T-cell (primary cell): ENCODE data around the gene HNRNPDL. TPM values are rescaled to one million over a fixed set of nuclear protein-coding genes. Genes with fewer than 3 reads are reported as not detected.

Experiments used
- ATAC-seq, 4 experiments: fragments of 200-7000 bp in 3 of 4; fragments of 150-1000 bp in 1 of 4; cut with Tn5 transposase; replicated peaks in 1 of 4; 1 replicate in 3 of 4; 2 replicates in 1 of 4; pipeline ENCODE4 v1.10.0; 2021; ENCODE audit warnings: moderate library complexity in 3 of 4, mild to moderate bottlenecking in 2 of 4, moderate number of reproducible peaks in 1 of 4
- CTCF ChIA-PET, 2 donors: fragments of 300-600 bp; sonication (Branson Sonifier 250); formaldehyde crosslinking; loops; one replicate each; lab custom pipeline; 2022; ENCODE audit warnings: antibody characterized with exemption in 2 of 2; lab: Charles Lee
- POLR2A ChIA-PET, 2 donors: fragments of 300-600 bp; sonication (Branson Sonifier 250); formaldehyde crosslinking; loops; one replicate each; lab custom pipeline; 2022; ENCODE audit warnings: antibody characterized with exemption in 2 of 2; lab: Charles Lee
- DNase-seq, 35 experiments: peaks; one replicate each; pipeline versions ENCODE4 v3.0.0 to v3.0.0-alpha.2; 2013 to 2023
- H3K27ac ChIP-seq: one replicate; pipeline ENCODE4 v1.5.1; 2013; ENCODE audit warnings: low read length
- H3K27me3 ChIP-seq, 2 experiments: replicated peaks in 1 of 2; 1 replicate in 1 of 2; 2 replicates in 1 of 2; pipeline versions ENCODE4 v1.6.1 to v1.7.0; 2013; ENCODE audit warnings: low read length in 1 of 2, mixed read lengths in 1 of 2; ENCODE audit not compliant: control insufficient read depth in 2 of 2, insufficient read depth in 2 of 2; ENCODE audit errors: extremely low read depth in 1 of 2
- H3K36me3 ChIP-seq, 2 donors: 1 replicate in 1 of 2; 2 replicates in 1 of 2; pipeline versions ENCODE4 v1.6.1 to v1.7.0; 2013; ENCODE audit warnings: low read length in 1 of 2; ENCODE audit not compliant: control insufficient read depth in 2 of 2, insufficient read depth in 1 of 2; ENCODE audit errors: extremely low read depth in 1 of 2
- H3K4me1 ChIP-seq, 2 experiments: 1 replicate in 1 of 2; 2 replicates in 1 of 2; pipeline versions ENCODE4 v1.6.1 to v1.7.0; 2013; ENCODE audit warnings: low read length in 2 of 2, mixed read lengths in 1 of 2; ENCODE audit not compliant: insufficient read depth in 2 of 2, control insufficient read depth in 1 of 2; ENCODE audit errors: extremely low read depth in 1 of 2
- H3K4me3 ChIP-seq, 2 donors: 1 replicate in 1 of 2; 2 replicates in 1 of 2; pipeline versions ENCODE4 v1.5.1 to v1.7.0; 2013; ENCODE audit warnings: mild to moderate bottlenecking in 2 of 2, low read length in 1 of 2, moderate library complexity in 1 of 2; ENCODE audit not compliant: control insufficient read depth in 1 of 2; ENCODE audit errors: extremely low read depth in 1 of 2
- H3K9me3 ChIP-seq: 2 replicates; pipeline ENCODE4 v1.7.0; 2013
- H3K27ac Mint-ChIP-seq, 2 donors: one replicate each; pipeline ENCODE4 v1.8.0; 2020 to 2021; ENCODE audit warnings: mild to moderate bottlenecking in 2 of 2, mixed read lengths in 2 of 2
- H3K27me3 Mint-ChIP-seq, 2 donors: one replicate each; pipeline ENCODE4 v1.8.0; 2021 to 2022; ENCODE audit warnings: mixed read lengths in 2 of 2
- H3K36me3 Mint-ChIP-seq: one replicate; pipeline ENCODE4 v1.8.0; 2021; ENCODE audit warnings: mixed read lengths
- H3K4me1 Mint-ChIP-seq, 3 donors: one replicate each; pipeline ENCODE4 v1.8.0; 2020 to 2022; ENCODE audit warnings: mixed read lengths in 3 of 3, mild to moderate bottlenecking in 1 of 3
- H3K4me3 Mint-ChIP-seq, 3 donors: one replicate each; pipeline ENCODE4 v1.8.0; 2020 to 2022; ENCODE audit warnings: mild to moderate bottlenecking in 3 of 3, mixed read lengths in 3 of 3, moderate library complexity in 3 of 3
- H3K9me3 Mint-ChIP-seq, 3 donors: one replicate each; pipeline ENCODE4 v1.8.0; 2020 to 2022; ENCODE audit warnings: mixed read lengths in 3 of 3
- WGBS: methylation state at CpG from one replicate; pipeline ENCODE4 v1.1.5; 2013; ENCODE audit warnings: missing lambda C conversion rate; ENCODE audit not compliant: insufficient coverage; 5-methylcytosine and 5-hydroxymethylcytosine counted together
- total RNA-seq, 35 experiments: library from RNA in 6 of 35; stranded (reverse) in 6 of 35; fragments of 120-200 nt in 1 of 35; gene quantifications; one replicate each; pipeline versions ENCODE4 v1.2.1 to v1.2.4 and lab custom pipeline; 2013 to 2026

Gene HNRNPDL
- total RNA-seq, 5 donors from 2014 or later (not counting 1 experiment from before 2014, with no cell fraction given) = 285 to 401 (median 313) TPM

DNA sequence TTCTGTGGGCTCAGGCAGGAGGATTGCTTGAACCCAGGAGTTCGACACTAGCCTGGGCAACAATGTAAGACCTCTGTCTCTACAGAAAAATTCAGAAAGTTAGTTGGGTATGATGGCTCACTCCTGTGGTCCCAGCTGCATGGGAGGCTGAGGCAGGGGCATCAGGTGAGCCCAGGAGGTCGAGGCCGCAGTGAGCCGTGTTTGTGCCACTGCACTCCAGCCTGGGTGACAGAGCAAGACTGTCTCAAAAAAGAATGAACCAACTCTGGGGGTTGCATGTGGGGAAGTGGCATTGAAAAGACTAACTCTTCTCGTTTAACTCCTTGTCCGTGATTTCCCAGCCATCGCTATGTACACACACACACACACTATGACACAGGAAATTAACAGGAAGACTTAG, 27.0 kb upstream of the HNRNPDL start:
- Mint-ChIP-seq H3K27me3 (no peaks in the 10 kb centered on the region), H3K36me3 (peaks cover 42% of the 10 kb centered on the region), H3K27ac (no peak overlapping the region), H3K4me3 (no peak overlapping the region), H3K9me3 (no peaks in the 10 kb centered on the region), H3K4me1 (no peaks in the 10 kb centered on the region)
- ChIA-PET POLR2A (no interaction called here), CTCF (no interaction called here)
- WGBS = 100% methylated on average over 4 of the region's 7 CpGs
- DNase-seq = no peak
- Histone ChIP-seq H3K36me3 (peaks cover 0 to 65% of the 10 kb centered on the region in 2 donors), H3K4me1 (no peaks in the 10 kb centered on the region), H3K27ac (no peak overlapping the region), H3K4me3 (no peak overlapping the region), H3K9me3 (no peaks in the 10 kb centered on the region), H3K27me3 (no peaks in the 10 kb centered on the region)
- ATAC-seq = no peak

DNA sequence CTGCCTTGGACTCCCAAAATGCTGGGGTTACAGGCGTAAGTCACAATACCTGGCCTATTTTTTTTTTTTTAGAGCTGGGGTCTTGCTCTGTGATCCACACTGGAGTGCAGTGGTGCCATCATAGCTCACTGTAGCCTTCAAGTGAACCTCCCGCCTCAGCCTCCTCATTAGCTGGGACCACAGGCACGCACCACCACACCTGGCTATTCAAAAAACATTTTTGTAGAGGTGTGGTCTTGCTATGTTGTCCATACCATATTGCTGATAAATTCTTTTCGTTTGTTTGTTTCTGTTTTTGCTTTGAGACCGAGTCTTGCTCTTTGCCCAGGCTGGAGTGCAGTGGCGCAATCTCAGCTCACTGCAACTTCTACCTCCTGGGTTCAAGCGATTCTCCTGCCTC, 21.8 kb upstream of the HNRNPDL start:
- peaks cover 21 to 72% of the 10 kb centered on the region in 2 donors for H3K36me3 ChIP-seq
- H3K27me3 Mint-ChIP-seq = no peaks in the 10 kb centered on the region

DNA sequence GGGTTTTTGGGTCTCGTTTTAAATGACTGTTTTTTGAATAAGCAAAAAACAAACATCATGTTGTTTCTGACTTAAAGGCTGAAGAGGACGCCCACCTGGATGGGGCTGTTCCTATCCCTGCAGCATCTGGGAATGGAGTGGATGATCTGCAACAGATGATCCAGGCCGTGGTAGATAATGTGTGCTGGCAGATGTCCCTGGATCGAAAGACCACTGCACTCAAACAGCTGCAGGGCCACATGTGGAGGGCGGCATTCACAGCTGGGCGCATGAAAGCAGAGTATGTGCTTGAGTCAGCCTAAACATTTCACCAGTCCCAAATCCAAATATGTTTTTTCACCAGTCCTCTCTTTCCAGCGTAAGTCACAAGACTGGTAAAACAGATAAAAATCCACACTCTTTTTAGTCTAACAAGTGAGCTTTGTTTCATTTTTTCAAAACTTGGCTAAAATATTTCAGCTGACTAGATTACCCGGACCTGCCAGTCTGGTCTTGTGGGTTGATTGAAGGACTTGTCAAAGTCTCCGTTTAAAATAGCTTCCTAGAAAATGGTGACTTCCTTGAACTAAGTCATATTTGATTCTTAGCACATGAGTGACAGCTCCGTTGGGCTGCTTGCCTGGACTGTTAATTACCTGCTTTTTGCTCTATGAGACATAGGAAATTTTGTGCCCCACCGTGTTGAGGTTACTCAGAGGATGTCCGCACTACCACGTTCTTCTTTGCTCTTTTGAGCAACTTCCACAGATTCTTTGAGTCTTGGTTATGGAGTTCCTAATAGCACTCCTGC, 20.9 kb upstream of the HNRNPDL start:
- H3K36me3 Mint-ChIP-seq = peaks cover 54% of the 10 kb centered on the region
- ChIA-PET CTCF (no interaction called here), POLR2A (interaction anchor here in 1 of 2 donors (0.5 kb wide), 1 partner anchor 44 kb away, joined by 8 read pairs; no protein-coding TSS in a partner anchor)
- DNase-seq = no peak
- ATAC-seq = no peak
- H3K4me3 Mint-ChIP-seq = no peak overlapping the region
- H3K27ac Mint-ChIP-seq = no peak overlapping the region
- no peak overlapping the region for H3K27ac ChIP-seq
- H3K4me1 Mint-ChIP-seq = peaks cover 0 to 6% (median 3%) of the 10 kb centered on the region in 3 donors
- H3K4me3 ChIP-seq = no peak overlapping the region
- peaks cover 21 to 63% of the 10 kb centered on the region in 2 donors for H3K36me3 ChIP-seq
- no peaks in the 10 kb centered on the region for H3K27me3 ChIP-seq
- H3K9me3 Mint-ChIP-seq = no peaks in the 10 kb centered on the region
- H3K9me3 ChIP-seq = no peaks in the 10 kb centered on the region
- 96% methylated on average over 12 of the region's 13 CpGs for WGBS
- H3K27me3 Mint-ChIP-seq = no peaks in the 10 kb centered on the region
- H3K4me1 ChIP-seq = peaks cover 0 to 2% of the 10 kb centered on the region in 2 experiments

More for the DNA sequence above, 21.8 kb upstream of the HNRNPDL start:
- no peaks in the 10 kb centered on the region for H3K9me3 ChIP-seq
- no peak overlapping the region for H3K4me3 Mint-ChIP-seq
- H3K9me3 Mint-ChIP-seq = no peaks in the 10 kb centered on the region
- no peak overlapping the region for H3K4me3 ChIP-seq
- ATAC-seq = no peak
- no peak overlapping the region for H3K27ac ChIP-seq
- peak overlapping the region in 1 of 2 donors; percentile 16 for H3K27ac Mint-ChIP-seq
- H3K4me1 Mint-ChIP-seq = peaks cover 0 to 6% (median 2%) of the 10 kb centered on the region in 3 donors
- POLR2A ChIA-PET = interaction anchor here in 1 of 2 donors (0.7 kb wide), 1 partner anchor 24 kb away, joined by 4 read pairs; no protein-coding TSS in a partner anchor
- WGBS = 94% methylated on average over 3 of the region's 7 CpGs
- H3K36me3 Mint-ChIP-seq = peaks cover 57% of the 10 kb centered on the region
- no peaks in the 10 kb centered on the region for H3K27me3 ChIP-seq
- CTCF ChIA-PET = interaction anchor here in 1 of 2 donors (0.9 kb wide), 1 partner anchor 10 kb away, joined by 3 read pairs; no protein-coding TSS in a partner anchor
- H3K4me1 ChIP-seq = peaks cover 0 to 2% of the 10 kb centered on the region in 2 experiments
- no peak for DNase-seq

DNA sequence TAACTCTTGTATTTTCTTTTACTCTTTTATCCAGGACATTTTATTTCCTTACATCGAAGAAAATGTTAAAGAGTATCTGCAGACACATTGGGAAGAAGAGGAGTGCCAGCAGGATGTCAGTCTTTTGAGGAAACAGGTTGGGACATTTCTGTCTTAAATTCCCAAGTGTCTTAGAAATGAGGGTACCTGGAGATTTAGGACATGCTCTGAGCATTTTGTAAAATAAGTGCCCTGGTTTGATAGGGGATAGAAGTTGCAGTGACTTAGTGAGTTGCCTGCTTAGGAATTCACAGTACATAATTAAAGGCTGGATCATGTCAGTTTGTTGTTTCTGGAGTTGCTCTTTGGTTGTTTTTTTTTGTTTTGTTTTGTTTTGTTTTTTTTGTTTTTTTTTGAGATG, 17.6 kb upstream of the HNRNPDL start:
- H3K27ac ChIP-seq = no peak overlapping the region
- ChIA-PET CTCF (no interaction called here), POLR2A (interaction anchor here in 1 of 2 donors (0.5 to 0.6 kb wide), 2 partner anchors 41 to 44 kb away, joined by 4 to 5 read pairs; no protein-coding TSS in a partner anchor)
- ATAC-seq = no peak
- H3K27me3 ChIP-seq = no peaks in the 10 kb centered on the region
- H3K9me3 ChIP-seq = no peaks in the 10 kb centered on the region
- no peak overlapping the region for H3K27ac Mint-ChIP-seq
- no peak overlapping the region for H3K4me3 ChIP-seq
- H3K4me1 ChIP-seq = peaks cover 0 to 2% of the 10 kb centered on the region in 2 experiments
- peaks cover 21 to 48% of the 10 kb centered on the region in 2 donors for H3K36me3 ChIP-seq
- no peaks in the 10 kb centered on the region for H3K9me3 Mint-ChIP-seq
- no peaks in the 10 kb centered on the region for H3K27me3 Mint-ChIP-seq
- H3K36me3 Mint-ChIP-seq = peaks cover 37% of the 10 kb centered on the region
- no peak overlapping the region for H3K4me3 Mint-ChIP-seq
- no CpG with 5 or more reads among the region's 1 CpG for WGBS
- H3K4me1 Mint-ChIP-seq = peaks cover 4 to 20% (median 18%) of the 10 kb centered on the region in 3 donors
- DNase-seq = no peak

DNA sequence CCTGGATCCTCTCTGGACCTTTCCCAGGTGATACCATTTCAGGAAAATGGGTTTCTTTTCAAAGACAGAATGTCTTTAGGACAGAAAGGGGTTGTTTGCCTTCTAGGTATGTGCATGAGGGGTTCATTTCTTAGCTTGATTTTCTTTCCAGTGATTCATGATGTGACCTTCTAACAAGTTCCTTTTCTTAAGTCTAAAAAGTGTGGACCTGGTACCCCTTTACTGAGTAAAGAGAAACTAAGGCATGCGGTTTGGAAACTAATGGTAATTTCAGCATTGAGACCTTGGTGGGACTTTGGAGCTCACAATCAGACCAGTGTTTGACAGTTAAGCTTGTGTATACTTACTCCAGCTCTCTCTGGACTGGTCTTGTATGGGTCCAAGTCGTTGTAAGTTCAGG, 8.8 kb upstream of the HNRNPDL start:
- DNase-seq (no peak), ATAC-seq (no peak)
- no peak overlapping the region for H3K4me3 Mint-ChIP-seq
- POLR2A ChIA-PET = interaction anchor here in 1 of 2 donors (0.6 kb wide), 1 partner anchor 29 kb away, joined by 11 read pairs; no protein-coding TSS in a partner anchor
- Histone ChIP-seq H3K9me3 (no peaks in the 10 kb centered on the region), H3K36me3 (peaks cover 0 to 18% of the 10 kb centered on the region in 2 donors), H3K27ac (no peak overlapping the region), H3K27me3 (no peaks in the 10 kb centered on the region), H3K4me1 (peaks cover 0 to 14% of the 10 kb centered on the region in 2 experiments), H3K4me3 (no peak overlapping the region)
- no peaks in the 10 kb centered on the region for H3K9me3 Mint-ChIP-seq
- no peaks in the 10 kb centered on the region for H3K27me3 Mint-ChIP-seq
- no peak overlapping the region for H3K27ac Mint-ChIP-seq
- H3K36me3 Mint-ChIP-seq = peaks cover 7% of the 10 kb centered on the region
- CTCF ChIA-PET = interaction anchor here in 1 of 2 donors (0.9 kb wide), 1 partner anchor 24 kb away, joined by 6 read pairs; no protein-coding TSS in a partner anchor
- WGBS = 100% methylated on average over 1 of the region's 2 CpGs
- peaks cover 64 to 73% (median 70%) of the 10 kb centered on the region in 3 donors for H3K4me1 Mint-ChIP-seq

DNA sequence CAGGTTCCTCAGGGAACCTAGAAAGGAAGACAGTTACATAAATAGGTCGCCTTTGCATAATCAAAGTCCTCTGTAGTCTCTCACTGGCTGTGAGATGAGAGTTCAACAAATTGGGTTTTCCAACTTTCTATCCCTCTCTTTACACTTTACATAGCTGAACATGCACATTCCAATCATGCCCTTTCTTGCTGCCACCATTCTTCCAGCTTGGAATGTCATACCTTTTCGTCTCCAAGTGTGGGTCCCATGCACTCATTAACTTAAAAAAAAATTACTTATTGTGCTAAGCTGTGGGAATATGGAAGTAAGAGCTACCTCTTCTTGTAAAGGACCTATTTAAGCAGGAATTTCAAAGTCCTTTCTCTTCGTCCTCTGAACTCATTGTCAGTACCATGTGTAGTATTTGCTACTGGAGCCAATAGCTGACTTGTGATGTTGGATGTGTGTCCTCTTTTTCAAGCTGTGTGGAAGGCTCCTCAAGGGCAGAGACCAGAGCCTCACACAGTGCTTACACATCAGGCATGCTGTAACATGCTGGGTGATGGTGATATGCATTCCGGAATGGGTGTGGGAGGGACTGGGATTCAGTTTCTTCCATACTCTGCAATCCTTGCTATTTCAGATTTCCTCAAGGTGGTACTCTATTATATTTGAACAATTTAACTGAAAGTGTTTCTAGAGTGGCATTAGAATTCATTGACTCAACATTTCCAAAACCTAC, 7.2 kb upstream of the HNRNPDL start:
- no peak overlapping the region for H3K4me3 ChIP-seq
- ChIA-PET POLR2A (interaction anchor here in 1 of 2 donors (0.6 kb wide), 1 partner anchor 133 kb away, joined by 6 read pairs; no protein-coding TSS in a partner anchor), CTCF (interaction anchor here in 1 of 2 donors (0.6 to 1.5 kb wide), 3 partner anchors 9 to 39 kb away, joined by 3 to 5 read pairs (median 4); no protein-coding TSS in a partner anchor)
- Mint-ChIP-seq H3K36me3 (peaks cover 11% of the 10 kb centered on the region), H3K9me3 (no peaks in the 10 kb centered on the region), H3K27me3 (no peaks in the 10 kb centered on the region), H3K27ac (no peak overlapping the region), H3K4me3 (no peak overlapping the region), H3K4me1 (peaks cover 68 to 85% (median 81%) of the 10 kb centered on the region in 3 donors)
- H3K27ac ChIP-seq = no peak overlapping the region
- H3K27me3 ChIP-seq = no peaks in the 10 kb centered on the region
- H3K4me1 ChIP-seq = peaks cover 0 to 19% of the 10 kb centered on the region in 2 experiments
- no peak for ATAC-seq
- DNase-seq = no peak
- peaks cover 0 to 17% of the 10 kb centered on the region in 2 donors for H3K36me3 ChIP-seq
- H3K9me3 ChIP-seq = no peaks in the 10 kb centered on the region
- WGBS = no CpG with 5 or more reads among the region's 4 CpGs
